Effector CD8-positive, alpha-beta T cell (primary cell): ENCODE data around the gene FCGR3A.
"Not testable (repeated sequence)": the region's sequence is repeated elsewhere in the genome, so short reads cannot be mapped to it uniquely, and the experiment has no call there.

Source experiments
- DNase-seq: peaks from one replicate; lab custom pipeline; 2025; lab: John Stamatoyannopoulos, UW
- total RNA-seq, 4 experiments: gene quantifications; one replicate each; lab custom pipeline; 2026; lab: John Stamatoyannopoulos, UW

Gene FCGR3A
- total RNA-seq: 12.6 to 81.9 (median 55.6) reads per million in 4 experiments

DNA sequence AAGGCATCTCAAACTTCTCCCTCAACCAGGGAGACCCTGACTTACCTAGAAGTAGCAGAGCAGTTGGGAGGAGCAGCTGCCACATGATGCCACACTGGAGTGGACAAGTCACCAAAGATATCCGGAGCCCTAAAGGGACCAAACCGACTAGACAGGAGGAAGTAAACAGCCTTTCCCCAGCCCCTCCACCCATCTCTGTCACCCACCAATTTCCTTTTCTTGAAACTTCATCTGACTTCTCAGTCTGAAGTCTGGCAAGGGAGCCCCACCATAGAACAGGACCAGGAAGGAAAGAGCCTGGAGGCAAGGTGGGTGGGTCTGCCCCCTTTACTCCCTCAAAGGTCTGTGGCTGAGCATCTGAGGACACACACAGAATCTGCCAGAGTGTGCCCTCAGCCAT, at the start of gene FCGR3A:
FCGR3A (minus strand) TSS at position 167 of the 400 bp plus-strand sequence; CDS start at position 85, 82 bp downstream.
- no peak for DNase-seq

DNA sequence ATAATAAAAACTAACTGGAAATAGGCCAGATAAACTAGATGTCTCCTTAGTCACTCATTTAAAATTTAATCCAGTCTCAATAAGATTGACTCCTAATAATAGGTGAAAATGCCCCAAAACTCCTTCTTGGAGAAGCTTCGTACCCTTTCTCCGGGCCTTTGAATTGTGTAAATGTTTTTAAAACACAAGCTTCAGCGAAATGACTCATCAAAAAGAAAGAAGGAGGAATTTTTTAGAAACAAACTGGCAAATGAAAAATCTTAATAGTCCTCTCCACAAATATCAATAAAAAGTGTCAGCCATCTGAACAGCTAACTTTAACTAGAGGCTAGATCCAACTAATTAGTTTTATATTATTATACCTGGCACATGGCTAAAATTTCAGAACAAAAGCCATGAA, 47.5 kb upstream of the FCGR3A start:
- not testable (repeated sequence) for DNase-seq

DNA sequence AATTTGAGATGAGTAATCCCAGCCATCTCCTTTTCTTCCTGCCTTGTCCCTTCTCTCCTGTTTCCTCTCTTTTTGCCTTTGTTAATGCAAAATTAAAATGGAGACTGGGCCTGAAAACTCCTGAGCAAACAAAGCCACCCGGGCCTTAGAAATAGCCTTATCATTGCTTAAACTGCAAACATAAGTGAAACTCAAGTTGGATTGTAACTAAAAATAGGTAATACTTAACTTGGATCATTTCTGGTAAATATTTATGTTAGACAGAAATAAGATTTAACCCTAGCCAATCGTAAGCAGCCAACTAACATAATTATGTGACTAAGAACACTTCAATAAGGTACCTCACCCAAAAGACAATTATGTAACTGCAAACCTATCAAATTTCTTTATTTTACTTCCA, 46.0 kb upstream of the FCGR3A start:
- DNase-seq: not testable (repeated sequence)

DNA sequence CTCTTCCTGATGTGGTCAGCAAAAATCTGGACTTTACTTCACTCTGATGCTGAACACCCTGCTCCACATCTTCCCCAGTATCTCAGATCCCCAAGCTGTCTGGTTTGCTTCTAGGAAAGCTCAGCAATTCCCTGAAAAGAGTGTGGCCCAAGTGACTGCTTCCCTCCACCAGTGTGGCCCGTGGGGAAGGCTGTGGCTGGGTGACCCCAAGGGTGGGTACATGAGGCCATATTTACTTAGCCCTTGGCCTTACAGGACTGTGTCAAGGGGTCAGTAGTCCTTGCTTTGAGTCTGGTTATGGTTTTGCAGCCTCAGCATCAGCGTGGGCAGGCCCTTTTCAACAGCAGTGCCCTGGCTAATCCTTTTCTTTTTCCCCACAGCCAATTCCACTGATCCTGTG, 45.6 kb upstream of the FCGR3A start:
- DNase-seq: not testable (repeated sequence)

DNA sequence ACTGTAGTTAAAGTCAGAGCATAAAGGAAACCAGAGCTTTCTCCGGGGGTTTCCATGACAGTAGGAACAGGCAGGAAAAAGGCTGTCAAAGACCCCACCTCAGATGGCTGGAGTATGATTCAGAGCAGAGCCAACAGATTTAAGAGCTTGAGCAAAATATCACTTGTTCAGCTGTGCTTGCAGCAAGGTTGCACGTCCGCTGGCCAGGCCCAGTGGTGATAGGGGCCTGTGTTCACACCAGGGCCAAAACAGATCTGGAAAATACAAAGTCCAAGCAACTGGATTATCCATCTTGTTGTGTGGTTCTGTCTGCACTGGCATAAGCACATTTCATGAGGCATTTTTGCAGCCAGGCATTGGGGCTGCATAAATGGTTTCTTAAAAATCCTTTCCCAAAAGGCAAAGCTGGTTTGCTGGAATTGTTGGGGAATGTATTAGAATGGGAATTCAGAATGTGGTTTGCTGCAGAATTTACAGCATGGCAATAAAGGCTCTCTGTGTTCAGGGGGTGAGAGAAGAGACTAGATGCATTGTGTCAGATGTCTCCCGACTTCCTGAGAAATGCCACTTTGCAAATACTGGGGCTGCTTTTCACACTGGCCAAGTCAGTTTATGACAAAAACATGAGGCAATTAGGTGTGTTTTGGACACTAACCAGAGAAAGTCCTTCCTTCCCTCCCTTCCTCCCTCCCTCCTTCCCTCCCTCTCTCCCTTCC, 44.8 kb upstream of the FCGR3A start:
- DNase-seq: not testable (repeated sequence)

DNA sequence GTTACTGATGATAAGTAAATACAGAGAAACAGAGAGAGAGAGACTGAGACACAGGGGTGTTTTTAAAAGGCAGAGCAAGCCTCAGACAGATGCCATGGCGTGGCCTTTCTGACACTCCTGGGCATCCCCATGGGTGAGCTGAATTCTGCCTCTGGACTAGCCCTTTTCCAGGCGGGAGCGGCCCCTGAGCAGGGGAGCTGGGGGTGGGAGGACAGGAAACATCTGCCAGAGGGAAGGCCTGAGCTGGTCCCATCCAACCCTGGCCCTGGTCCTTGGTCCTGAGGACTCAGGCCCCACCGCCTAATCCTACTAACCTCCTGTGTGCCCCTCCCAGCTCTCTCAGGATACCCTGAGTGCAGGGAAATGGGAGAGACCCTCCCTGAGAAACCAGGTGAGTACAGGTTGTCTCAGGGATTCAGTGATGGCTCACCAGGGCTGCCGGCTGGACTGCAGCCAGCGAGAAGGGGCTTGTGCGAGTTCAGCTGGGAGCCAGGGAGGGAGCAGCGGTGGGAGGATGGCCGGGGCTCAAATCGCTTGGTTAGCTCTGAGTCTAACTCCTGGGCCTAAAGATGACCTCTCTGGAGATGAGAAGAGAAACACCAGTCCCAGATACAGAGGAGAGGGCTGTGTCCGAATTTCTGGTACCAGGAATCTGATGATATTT, 43.6 kb upstream of the FCGR3A start:
- not testable (repeated sequence) for DNase-seq

DNA sequence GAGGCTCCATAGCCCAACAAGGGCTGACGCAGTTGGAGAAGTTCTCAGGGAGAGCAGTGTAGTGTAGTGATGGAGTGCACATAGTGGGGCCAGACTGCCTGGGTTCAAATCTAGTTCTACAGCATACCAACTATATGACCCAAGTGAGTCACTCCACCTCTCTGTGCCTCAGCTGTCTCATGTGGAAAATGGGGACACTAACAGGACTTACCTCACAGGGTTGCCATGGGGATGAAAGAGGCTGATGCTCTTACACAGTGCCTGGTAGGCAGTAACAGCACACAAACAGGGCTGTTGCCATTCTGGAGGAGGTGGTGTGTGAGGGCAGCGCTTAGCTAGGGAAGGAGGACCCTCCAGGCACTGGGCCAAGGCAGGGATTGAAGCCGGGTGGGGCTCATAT, 43.0 kb upstream of the FCGR3A start:
- not testable (repeated sequence) for DNase-seq

DNA sequence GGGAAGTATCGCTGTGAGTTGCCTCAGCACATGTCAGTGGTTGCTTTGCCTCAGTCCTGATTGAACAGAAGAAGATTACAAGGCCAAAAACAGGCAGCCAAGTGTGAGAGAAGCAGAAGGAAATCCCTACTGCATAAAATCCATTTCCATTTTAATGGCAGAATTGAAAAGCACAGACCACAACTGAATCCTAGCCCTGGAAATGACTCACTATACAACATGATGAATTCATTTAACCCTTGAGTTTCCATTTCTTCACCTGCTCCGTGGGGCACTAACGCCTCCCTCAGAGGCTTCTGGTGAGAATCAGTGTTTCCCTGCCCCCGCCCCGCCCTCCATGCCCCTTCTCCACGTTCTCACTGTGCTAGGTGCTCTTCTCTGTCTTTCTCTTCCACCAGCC, 40.3 kb upstream of the FCGR3A start:
- not testable (repeated sequence) for DNase-seq

DNA sequence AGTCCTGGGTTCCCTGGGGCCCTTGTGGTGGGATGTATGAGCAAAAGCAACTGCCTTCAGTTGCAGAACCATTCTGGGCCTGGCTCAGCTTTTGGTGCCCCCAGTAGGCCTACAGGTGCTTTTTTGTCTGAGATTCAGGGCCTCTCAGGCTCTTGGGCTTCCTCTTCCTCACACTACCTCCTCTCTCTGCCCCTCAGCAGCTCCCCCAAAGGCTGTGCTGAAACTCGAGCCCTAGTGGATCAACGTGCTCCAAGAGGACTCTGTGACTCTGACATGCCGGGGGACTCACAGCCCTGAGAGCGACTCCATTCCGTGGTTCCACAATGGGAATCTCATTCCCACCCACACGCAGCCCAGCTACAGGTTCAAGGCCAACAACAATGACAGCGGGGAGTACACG, 39.7 kb upstream of the FCGR3A start:
- DNase-seq: not testable (repeated sequence)

DNA sequence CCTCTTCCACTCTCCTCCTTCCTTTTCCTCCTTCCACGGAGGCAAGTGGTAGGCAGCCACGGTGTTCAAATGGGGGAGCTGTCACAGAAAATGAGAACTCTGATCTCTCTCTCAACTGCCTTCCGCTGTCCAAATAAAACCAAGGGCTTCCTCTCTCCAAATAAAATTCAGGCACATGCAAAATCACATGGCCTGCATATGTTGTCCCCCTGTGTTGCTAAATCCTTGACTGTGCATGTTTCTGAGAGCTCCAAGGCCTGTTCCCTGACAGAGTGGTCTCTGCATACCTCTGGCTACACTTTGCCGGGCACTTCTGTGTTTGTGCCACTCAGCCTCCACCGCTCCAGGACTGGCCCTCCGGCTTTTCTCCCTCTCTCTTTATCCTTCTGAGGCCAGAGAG, 39.0 kb upstream of the FCGR3A start:
- not testable (repeated sequence) for DNase-seq

DNA sequence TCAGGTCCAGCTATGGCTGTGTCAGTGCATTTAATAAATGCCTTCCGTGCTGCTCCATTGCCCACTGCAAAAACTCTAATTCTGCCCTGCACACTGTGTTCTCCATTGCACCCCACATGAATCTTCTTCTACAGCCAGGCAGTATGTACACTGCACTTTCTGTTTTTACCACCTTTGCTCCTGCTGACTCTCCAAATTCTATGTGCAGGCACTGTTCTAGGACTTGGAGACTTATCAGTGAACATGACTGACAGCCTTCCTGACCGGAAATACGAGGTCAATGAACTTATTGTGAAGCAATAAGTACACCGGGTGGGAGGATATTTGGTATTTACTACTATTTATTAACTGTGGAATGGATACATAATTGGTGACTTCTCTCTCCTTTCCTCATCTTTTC, 33.3 kb upstream of the FCGR3A start:
- DNase-seq: not testable (repeated sequence)

DNA sequence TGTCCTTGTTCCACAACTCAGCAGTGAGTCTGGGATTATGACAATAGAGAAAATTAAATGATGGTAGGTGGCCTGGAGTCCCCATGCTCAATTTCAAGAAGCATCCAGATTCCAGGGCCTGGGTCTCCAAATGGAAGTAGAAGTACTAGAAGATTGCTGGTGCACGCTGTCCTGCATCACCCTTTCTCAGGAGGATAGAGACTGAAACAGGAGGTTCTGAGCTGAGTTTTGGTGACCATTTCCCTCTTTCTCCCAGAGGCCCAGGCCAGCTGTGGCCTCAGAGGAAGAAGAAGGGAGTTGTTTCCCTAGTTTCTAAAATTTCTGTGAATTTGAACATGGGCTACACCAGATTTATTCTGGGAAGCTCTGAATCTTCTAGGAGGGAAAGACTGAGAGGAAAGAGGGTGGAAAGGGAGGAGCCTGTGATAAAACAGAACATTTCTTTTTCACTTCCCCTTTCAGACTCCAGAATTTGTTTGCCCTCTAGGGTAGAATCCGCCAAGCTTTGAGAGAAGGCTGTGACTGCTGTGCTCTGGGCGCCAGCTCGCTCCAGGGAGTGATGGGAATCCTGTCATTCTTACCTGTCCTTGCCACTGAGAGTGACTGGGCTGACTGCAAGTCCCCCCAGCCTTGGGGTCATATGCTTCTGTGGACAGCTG, 31.4 kb upstream of the FCGR3A start:
- DNase-seq: not testable (repeated sequence)

DNA sequence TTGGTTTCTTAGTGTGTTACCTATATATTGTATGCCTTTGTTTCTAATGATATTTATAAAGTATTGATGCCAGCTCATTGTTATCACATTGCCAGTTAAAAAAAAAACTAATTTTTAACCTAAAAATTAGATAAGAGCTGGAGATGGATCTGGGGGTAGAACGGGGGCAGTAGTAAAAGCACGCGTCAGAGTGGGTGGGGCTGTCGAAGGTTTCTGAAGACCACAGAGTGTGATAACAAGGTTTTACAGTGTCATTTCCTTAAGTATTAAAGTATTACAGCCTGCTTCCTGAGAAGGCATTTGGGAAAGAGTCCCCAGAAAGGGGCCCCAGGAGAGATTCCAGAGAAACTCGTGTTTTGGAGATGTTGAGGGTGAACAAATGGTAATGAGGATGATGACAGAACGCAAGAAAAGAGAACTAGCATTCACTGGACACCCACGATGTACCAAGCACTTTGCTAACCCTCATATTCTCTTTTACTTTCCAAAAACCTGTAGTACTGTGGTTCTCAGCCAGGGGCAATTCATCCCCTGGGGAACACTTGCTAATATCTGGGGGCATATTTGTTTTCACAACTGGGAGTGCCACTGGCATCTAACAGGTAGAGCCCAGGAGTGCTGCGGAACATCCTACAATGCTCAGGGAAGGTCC, 30.4 kb upstream of the FCGR3A start:
- DNase-seq: not testable (repeated sequence)

DNA sequence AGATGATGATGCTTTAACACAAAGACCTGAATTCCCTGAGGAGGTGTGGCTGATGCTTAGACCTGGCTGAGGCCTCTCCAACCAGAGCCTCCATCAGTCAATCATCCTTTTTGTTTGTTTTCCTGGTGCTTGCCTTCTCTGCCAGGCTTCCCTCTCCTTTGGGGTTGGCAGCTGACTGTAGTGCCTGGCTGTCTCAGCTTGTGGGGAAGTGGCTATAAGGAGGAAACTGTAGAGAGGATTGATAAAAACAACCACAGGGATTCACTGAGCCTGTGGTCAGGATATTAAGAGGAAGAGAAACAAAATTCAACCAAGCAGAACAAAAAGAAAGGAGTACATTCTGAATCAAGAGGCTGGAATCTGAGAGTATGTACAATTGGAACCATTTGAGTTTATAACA, 27.1 kb upstream of the FCGR3A start:
- DNase-seq: not testable (repeated sequence)

DNA sequence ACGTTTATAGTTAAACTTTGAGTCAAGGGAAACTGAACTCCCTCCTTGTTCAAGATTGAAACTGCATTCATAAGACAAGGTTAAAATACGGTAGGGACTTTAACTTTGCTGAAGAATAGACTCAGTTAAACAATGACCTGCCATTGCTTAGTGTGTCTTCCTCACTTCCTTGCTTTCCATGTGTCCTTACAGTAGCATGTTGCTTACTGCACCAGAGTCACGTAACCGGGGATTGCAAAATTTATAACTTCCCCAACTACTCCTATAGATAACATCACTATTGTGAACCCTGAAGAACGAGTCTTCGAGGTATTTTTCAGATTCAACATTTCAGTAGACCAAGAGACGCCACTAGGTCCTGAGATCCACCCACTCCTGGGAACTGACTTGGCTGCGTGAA, 22.1 kb upstream of the FCGR3A start:
- DNase-seq: not testable (repeated sequence)

DNA sequence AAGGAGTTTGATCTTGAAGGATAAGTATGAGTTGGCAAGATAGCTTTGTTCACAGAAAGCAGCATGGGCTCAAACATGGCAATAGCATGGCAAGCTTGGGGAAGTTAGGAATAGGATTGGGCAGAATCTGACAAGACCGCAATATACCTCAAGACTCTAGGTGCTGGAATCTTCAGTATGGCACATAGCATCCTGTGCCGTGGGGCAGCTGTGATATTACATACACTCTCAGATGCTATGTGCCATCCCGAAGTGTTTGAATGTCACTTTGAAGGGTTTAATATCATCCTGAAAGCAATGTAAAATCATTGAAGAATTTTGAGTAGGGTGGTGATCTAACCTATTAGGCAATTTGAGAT, 17.0 kb upstream of the FCGR3A start:
- not testable (repeated sequence) for DNase-seq

DNA sequence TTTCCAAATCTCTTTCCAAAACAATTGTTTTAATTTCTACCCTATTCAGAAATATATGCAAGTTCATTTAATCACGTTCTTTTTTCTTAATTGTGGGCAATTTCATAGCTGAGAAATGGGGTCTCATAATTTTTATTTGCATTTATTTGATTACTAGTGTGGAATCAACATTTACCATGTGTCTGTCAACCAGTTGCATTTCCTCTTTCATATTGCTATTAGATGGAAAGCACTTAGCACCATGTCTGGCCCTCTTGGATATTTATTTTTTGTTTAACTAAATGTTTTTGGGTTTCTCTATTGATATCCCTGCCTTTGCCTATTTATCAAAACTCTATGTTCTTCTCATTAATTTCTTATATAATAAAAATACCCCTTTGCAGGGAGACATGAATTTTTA, 13.9 kb upstream of the FCGR3A start:
- DNase-seq: not testable (repeated sequence)

DNA sequence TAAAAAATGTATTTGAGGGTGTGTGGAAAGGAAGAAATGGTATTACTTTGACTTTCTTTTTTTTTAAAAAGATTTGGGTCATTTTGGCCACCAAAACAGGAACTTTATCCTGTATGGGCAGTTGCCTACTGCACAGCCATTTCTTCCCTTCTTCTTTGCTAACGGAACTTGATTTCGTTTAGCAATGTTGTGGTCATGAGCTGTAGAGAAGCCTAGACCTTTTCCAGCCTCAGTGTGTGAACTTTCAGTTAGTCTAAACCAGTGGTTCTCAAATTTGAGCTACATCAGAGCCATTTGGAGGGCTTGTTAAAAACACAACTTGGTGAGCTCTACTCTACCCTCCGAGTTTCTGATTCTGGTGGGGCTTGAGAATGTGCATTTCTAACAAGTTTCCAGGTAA, 12.8 kb upstream of the FCGR3A start:
- DNase-seq: not testable (repeated sequence)

DNA sequence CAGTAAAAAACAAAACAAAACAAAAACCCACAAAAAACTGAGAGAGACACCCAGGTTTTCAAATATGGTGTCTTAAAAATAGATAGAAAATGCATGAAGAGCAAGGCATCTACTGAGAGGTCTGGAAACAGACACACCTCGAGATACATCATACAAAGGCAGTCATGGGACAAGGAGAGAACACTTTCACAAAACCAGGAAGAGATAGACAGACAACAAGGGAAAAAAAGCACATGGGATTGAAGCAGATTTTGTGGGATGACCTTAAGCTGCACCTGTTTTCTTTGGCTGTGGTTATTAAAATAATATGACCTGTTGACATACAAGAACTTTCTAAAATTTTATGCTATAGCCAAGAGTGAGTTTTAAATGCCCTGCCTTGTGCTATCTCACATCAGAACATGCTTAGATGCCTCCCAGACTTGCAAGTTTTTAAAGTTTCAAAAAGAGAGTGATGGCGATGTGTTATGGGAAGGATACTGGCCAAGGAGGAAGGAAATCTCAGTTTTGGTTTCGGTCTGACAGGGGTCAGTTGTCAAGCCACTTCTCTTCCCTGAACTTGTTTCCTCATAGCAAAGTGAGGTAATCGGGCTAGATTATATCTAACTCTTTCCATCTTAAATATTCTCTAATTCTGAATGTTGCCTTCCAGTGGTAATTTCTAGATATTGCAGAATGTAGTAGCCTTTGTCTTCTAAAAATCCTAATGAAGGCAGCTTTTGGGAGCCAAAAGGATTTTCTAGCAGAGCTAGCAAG, 11.5 kb upstream of the FCGR3A start:
- DNase-seq: not testable (repeated sequence)

DNA sequence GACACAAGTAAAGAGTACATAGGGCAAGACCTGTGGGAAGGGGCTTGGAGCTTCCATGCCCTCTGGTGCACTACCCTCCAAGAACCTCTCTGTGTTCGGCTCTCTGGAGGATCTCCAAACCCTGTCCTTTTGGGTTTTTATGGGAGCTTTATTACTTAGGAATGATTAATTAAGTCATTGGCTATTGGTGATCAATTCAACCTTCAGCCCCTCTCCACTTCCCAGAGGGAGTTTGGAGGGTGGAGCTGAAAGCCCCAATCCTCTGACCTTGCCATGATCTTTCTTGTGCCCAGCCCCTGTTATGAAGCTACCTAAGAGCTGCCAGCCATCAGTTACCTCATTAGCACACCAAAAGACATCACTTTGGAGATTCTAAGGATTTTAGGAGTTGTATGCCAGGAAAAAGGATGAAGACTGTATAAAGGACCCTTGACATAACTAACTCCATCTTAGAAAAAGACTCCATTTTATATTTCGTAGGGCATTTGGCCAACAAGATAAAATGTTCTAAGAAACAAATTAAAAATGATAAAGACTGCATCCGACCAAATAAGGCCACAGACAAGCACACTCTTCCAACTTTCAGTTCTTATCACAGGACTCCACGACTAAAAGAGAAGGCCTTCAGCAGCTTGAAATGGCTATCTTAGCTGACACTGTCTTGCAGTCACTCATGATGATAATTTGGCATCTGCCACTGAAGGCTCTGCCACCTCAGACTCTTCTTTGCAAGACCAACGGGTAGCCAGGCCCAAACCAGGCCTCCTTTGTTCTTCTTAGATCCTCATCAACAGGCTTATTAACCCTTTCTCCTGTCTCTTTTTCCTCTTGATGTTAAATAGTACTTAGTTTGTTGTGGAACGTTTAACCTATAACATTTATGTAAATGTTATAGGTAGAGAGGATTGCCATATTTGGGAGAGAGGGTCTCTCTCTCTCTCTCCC, 8.2 kb upstream of the FCGR3A start:
- not testable (repeated sequence) for DNase-seq
